MM.1S (cell line): ENCODE measurements around the gene GRIK1.

Experiments used
- DNase-seq: peaks from one replicate; pipeline ENCODE4 v3.0.0-alpha.2; 2015
- H2AFZ ChIP-seq: fragments of 300-600 bp; sonication (generic); 2 replicates; pipeline ENCODE4 v1.6.0; 2016; ENCODE audit warnings: antibody characterized with exemption, low read length
- H3F3A ChIP-seq: fragments of 300-600 bp; sonication (generic); 2 replicates; pipeline ENCODE4 v1.6.1; 2016; ENCODE audit warnings: mild to moderate bottlenecking, antibody characterized with exemption, low read length, moderate library complexity, mixed read lengths; ENCODE audit not compliant: insufficient read depth
- H3K27ac ChIP-seq: fragments of 300-600 bp; sonication (generic); 2 replicates; pipeline ENCODE4 v1.5.1; 2016; ENCODE audit warnings: mild to moderate bottlenecking, low read length
- H3K27me3 ChIP-seq: fragments of 300-600 bp; sonication (generic); replicated peaks from 2 replicates; pipeline ENCODE4 v1.6.0; 2016; ENCODE audit warnings: low read length; ENCODE audit not compliant: insufficient read depth
- H3K36me3 ChIP-seq: fragments of 300-600 bp; sonication (generic); replicated peaks from 2 replicates; pipeline ENCODE4 v1.6.1; 2016; ENCODE audit warnings: mild to moderate bottlenecking, low read length, mixed read lengths; ENCODE audit not compliant: insufficient read depth
- H3K4me1 ChIP-seq: fragments of 300-600 bp; sonication (generic); 2 replicates; pipeline ENCODE4 v1.6.1; 2016; ENCODE audit warnings: low read length, mixed read lengths
- H3K4me2 ChIP-seq: fragments of 300-600 bp; sonication (generic); 2 replicates; pipeline ENCODE4 v1.6.0; 2016; ENCODE audit warnings: low read depth, low read length
- H3K4me3 ChIP-seq: fragments of 300-600 bp; sonication (generic); 2 replicates; pipeline ENCODE4 v1.5.1; 2016; ENCODE audit warnings: low read length, mixed read lengths
- H3K79me2 ChIP-seq: fragments of 300-600 bp; sonication (generic); 2 replicates; pipeline ENCODE4 v1.6.1; 2016; ENCODE audit warnings: mixed run types, low read length, mixed read lengths
- H3K9ac ChIP-seq: fragments of 300-600 bp; sonication (generic); 2 replicates; pipeline ENCODE4 v1.6.1; 2016; ENCODE audit warnings: low read length, mixed read lengths
- H3K9me2 ChIP-seq: fragments of 300-600 bp; sonication (generic); replicated peaks from 2 replicates; pipeline ENCODE4 v1.6.1; 2016; ENCODE audit warnings: mild to moderate bottlenecking, low read length, mixed read lengths; ENCODE audit not compliant: insufficient read depth
- H3K9me3 ChIP-seq: fragments of 300-600 bp; sonication (generic); replicated peaks from 2 replicates; pipeline ENCODE4 v1.6.1; 2016; ENCODE audit warnings: mild to moderate bottlenecking, low read length, mixed read lengths; ENCODE audit not compliant: insufficient read depth
- H4K20me1 ChIP-seq: fragments of 300-600 bp; sonication (generic); 2 replicates; pipeline ENCODE4 v1.6.1; 2016; ENCODE audit warnings: mild to moderate bottlenecking, low read length, moderate library complexity, mixed read lengths; ENCODE audit not compliant: insufficient read depth
- CTCF ChIP-seq: fragments of 300-600 bp; sonication (generic); IDR thresholded peaks from 2 replicates; pipeline ENCODE4 v1.5.1; 2016; ENCODE audit warnings: antibody characterized with exemption, low read length, mixed read lengths
- EZH2 ChIP-seq: fragments of 300-600 bp; sonication (generic); optimal IDR thresholded peaks from 2 replicates; pipeline ENCODE3; 2017; ENCODE audit warnings: low read depth, mild to moderate bottlenecking, antibody characterized with exemption, low read length, mixed read lengths
- EZH2phosphoT487 ChIP-seq: fragments of 300-600 bp; sonication (generic); IDR thresholded peaks from 2 replicates; pipeline ENCODE4 v1.6.1; 2018; ENCODE audit warnings: antibody characterized with exemption, low read length

The GRIK1 gene

GRCh38 chr21:29786496-29787360 lies 153.1 kb downstream of the GRIK1 start:
- no peaks in the 10 kb centered on the region for H3K9me3 ChIP-seq
- H3K36me3 ChIP-seq, result no peaks in the 10 kb centered on the region
- H3K4me1 ChIP-seq, result no peaks in the 10 kb centered on the region
- H3F3A ChIP-seq, result no peaks in the 10 kb centered on the region
- H3K79me2 ChIP-seq, result no peaks in the 10 kb centered on the region
- no peak for DNase-seq
- TF ChIP-seq EZH2 (no peak), EZH2phosphoT487 (no peak), CTCF (no peak)
- H3K27ac ChIP-seq, result no peak overlapping the region
- no peak overlapping the region for H3K9ac ChIP-seq
- no peaks in the 10 kb centered on the region for H3K27me3 ChIP-seq
- H2AFZ ChIP-seq, result no peak overlapping the region
- no peak overlapping the region for H3K4me2 ChIP-seq
- no peak overlapping the region for H3K4me3 ChIP-seq
- no peaks in the 10 kb centered on the region for H3K9me2 ChIP-seq
- H4K20me1 ChIP-seq, result no peaks in the 10 kb centered on the region

- Histone ChIP-seq H3K27me3 (no peaks in the 10 kb centered on the region), H3K4me3 (no peak overlapping the region), H3K79me2 (no peaks in the 10 kb centered on the region), H3K9me3 (no peaks in the 10 kb centered on the region), H3K27ac (no peak overlapping the region), H3K9me2 (no peaks in the 10 kb centered on the region), H2AFZ (no peak overlapping the region), H3K4me1 (no peaks in the 10 kb centered on the region), H3K4me2 (no peak overlapping the region), H3K9ac (no peak overlapping the region), H4K20me1 (no peaks in the 10 kb centered on the region), H3F3A (no peaks in the 10 kb centered on the region), H3K36me3 (no peaks in the 10 kb centered on the region)
- TF ChIP-seq EZH2 (no peak), CTCF (no peak), EZH2phosphoT487 (no peak)
- no peak for DNase-seq
Observed at GRCh38 chr21:29777160-29777559, 162.6 kb downstream of the GRIK1 start.

- TF ChIP-seq CTCF (no peak), EZH2phosphoT487 (no peak), EZH2 (no peak)
- DNase-seq, result no peak
- Histone ChIP-seq H4K20me1 (no peaks in the 10 kb centered on the region), H3K9ac (no peak overlapping the region), H3K9me3 (no peaks in the 10 kb centered on the region), H3K4me2 (no peak overlapping the region), H3K4me1 (no peaks in the 10 kb centered on the region), H3K79me2 (no peaks in the 10 kb centered on the region), H3K4me3 (no peak overlapping the region), H2AFZ (no peak overlapping the region), H3K9me2 (no peaks in the 10 kb centered on the region), H3K27ac (no peak overlapping the region), H3K36me3 (no peaks in the 10 kb centered on the region), H3K27me3 (no peaks in the 10 kb centered on the region), H3F3A (no peaks in the 10 kb centered on the region)
Observed at GRCh38 chr21:29775462-29775861, 164.3 kb downstream of the GRIK1 start.
